Lung microvascular endothelial cell (primary cell): ENCODE data around the gene PCDHGA10. TPM values are rescaled to one million over a fixed set of nuclear protein-coding genes. Genes with fewer than 3 reads are reported as not detected.
A peak's percentile ranks its signal among the peaks of the same experiment; 100 is the strongest.
"Not testable (repeated sequence)": the region's sequence is repeated elsewhere in the genome, so short reads cannot be mapped to it uniquely, and the experiment has no call there.

Experiments used
- DNase-seq, 2 donors: peaks; one replicate each; pipeline versions ENCODE4 v3.0.0 to v3.0.0-alpha.2; 2010; ENCODE audit warnings: low read depth in 2 of 2
- total RNA-seq: library from RNA; depleted of rRNA; stranded (reverse); fragments of >200 nt; gene quantifications from 2 replicates; pipeline ENCODE4 v1.2.1, GENCODE V29; 2014

The PCDHGA10 gene
- 2.6 and 5.0 TPM in 2 replicates for total RNA-seq

- peak; percentile 78 to 79 for DNase-seq
Observed at GRCh38 chr5:141412854-141413539, at the start of gene PCDHGA10. PCDHGA10 (plus strand) TSS chr5:141412987; CDS start chr5:141413176, 189 bp downstream.

GRCh38 chr5:141363952-141364660, 48.7 kb upstream of the PCDHGA10 start, which contains the start of gene PCDHGA5:
PCDHGA5 (plus strand) TSS chr5:141364162; CDS start chr5:141364331, 169 bp downstream.
- DNase-seq = no peak

- no peak for DNase-seq
Observed at GRCh38 chr5:141366016-141366896, 46.5 kb upstream of the PCDHGA10 start.

DNA sequence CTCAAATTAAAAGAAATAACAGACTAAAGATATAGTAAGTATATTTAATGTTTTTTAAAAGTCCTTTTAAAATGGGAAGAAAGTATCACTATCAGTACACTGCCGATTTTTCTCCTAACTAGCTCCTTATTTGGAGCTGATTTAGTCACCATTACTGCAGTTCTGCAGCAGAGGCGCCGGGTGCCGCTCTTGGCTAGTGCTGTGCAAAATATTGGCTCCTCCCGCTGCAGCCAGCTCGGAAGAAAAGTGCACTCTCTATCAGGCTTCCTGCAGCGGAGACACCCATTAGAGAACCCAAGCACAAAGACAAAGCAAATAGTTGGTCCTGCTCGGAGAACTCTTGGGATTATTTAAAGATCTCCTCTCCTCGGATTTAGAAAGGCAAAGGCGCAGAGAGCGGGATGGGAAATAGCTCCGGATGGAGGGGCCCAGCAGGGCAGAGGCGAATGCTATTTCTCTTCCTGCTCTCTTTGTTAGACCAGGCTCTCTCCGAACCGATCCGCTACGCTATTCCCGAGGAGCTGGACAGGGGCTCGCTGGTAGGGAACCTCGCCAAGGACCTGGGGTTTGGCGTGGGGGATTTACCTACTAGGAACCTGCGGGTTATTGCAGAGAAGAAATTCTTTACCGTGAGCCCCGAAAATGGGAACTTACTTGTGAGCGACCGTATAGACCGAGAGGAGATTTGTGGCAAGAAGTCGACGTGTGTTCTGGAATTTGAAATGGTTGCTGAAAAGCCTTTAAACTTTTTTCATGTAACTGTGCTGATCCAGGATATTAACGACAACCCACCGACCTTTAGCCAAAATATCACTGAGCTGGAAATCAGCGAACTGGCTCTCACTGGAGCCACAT, 42.6 kb upstream of the PCDHGA10 start, which contains the start of gene PCDHGB3:
PCDHGB3 (plus strand) TSS at position 249 of the 855 bp plus-strand sequence; CDS start at position 402, 153 bp downstream.
- peak; percentile 59 to 84 for DNase-seq

GRCh38 chr5:141371572-141372475, 41.0 kb upstream of the PCDHGA10 start:
- no peak for DNase-seq

DNA sequence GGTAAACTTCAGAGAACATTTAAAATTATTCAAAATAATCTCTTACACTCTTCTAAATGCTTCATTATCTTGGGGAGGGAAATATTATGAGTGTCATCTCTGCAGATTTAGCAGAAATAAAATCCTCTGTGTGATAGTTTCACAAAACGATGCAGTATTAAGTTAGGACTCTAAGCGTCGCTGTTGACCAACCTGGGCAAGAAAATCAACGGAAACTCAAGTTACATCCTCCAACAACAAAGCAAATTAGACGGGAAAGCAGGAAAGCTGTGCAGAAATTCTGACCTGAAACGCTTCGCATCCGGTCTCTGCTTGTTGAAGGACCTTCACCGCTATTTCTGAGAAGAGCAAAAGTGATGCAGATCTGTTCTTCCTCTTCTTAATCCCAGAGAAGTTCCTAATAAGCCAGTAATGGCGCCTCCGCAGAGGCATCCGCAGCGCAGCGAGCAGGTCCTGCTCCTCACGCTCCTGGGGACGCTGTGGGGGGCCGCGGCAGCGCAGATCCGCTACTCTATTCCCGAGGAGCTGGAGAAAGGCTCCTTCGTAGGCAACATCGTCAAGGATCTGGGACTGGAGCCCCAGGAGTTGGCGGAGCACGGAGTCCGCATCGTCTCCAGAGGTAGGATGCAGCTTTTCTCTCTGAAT, 39.0 kb upstream of the PCDHGA10 start, which contains the start of gene PCDHGA6:
PCDHGA6 (plus strand) TSS at position 219 of the 645 bp plus-strand sequence; CDS start at position 412, 193 bp downstream.
- DNase-seq = peak; percentile 44 to 49

GRCh38 chr5:141374627-141375026, 38.2 kb upstream of the PCDHGA10 start:
- no peak for DNase-seq

DNA sequence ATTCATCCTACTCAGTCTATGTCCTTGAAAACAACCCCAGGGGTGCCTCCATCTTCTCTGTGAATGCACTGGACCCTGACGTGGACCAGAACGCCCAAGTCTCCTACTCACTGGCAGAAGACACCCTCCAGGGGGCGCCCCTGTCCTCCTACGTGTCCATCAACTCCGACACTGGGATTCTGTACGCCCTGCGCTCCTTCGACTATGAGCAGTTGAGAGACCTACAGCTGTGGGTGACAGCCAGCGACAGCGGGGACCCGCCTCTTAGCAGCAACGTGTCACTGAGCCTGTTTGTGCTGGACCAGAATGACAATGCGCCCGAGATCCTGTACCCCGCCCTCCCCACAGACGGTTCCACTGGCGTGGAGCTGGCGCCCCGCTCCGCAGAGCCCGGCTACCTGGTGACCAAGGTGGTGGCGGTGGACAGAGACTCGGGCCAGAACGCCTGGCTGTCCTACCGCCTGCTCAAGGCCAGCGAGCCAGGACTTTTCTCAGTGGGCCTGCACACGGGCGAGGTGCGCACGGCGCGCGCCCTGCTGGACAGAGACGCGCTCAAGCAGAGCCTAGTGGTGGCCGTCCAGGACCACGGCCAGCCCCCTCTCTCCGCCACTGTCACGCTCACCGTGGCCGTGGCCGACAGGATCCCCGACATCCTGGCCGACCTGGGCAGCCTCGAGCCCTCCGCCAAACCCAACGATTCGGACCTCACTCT, 37.2 kb upstream of the PCDHGA10 start:
- not testable (repeated sequence) for DNase-seq

DNA sequence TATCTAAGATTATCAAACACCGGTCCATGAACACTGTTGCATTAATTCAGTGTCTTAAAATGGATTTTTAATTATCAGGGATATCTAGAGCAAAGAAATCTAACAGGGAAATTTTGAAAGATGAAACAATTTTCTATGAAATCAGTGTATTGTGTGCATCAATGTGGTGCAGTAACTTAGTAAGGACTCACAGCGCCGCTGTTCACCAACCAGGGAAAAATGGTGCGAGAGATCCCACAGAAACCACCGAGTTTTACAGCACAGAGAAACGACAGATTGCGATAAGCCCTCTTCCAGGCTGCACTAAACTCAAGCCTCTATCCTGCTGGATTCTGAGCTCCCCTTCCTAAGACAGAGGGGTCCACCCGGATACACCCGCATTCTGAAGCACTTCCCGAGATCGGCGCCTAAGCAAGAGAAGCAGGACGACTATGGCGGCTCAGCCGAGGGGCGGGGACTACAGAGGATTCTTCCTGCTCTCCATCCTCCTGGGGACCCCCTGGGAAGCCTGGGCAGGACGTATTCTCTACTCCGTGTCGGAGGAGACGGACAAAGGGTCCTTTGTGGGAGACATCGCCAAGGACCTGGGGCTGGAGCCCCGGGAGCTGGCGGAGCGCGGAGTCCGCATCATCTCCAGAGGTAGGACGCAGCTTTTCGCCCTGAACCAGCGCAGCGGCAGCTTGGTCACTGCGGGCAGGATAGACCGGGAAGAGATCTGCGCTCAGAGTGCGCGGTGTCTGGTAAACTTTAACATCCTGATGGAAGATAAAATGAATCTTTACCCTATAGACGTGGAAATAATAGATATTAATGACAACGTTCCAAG, 30.1 kb upstream of the PCDHGA10 start, which contains the start of gene PCDHGA7:
PCDHGA7 (plus strand) TSS at position 274 of the 826 bp plus-strand sequence; CDS start at position 432, 158 bp downstream.
- peak; percentile 40 to 52 for DNase-seq

DNA sequence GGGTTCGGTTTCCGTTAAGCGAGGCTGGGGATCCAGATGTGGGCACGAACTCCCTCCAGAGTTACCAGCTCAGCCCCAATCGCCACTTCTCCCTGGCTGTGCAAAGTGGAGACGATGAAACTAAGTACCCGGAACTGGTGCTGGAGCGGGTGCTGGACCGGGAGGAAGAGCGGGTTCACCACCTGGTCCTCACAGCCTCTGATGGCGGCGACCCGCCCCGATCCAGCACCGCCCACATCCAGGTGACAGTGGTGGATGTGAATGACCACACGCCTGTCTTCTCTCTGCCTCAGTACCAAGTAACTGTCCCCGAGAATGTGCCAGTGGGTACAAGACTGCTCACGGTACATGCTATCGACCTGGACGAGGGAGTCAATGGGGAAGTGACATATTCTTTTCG, 29.4 kb upstream of the PCDHGA10 start:
- DNase-seq = no peak

GRCh38 chr5:141384471-141385267, 28.1 kb upstream of the PCDHGA10 start:
- DNase-seq = no peak

GRCh38 chr5:141387557-141388311, 25.1 kb upstream of the PCDHGA10 start, which contains the start of gene PCDHGB4:
PCDHGB4 (plus strand) TSS chr5:141387698; CDS start chr5:141387885, 187 bp downstream.
- peak; percentile 46 to 75 for DNase-seq

DNA sequence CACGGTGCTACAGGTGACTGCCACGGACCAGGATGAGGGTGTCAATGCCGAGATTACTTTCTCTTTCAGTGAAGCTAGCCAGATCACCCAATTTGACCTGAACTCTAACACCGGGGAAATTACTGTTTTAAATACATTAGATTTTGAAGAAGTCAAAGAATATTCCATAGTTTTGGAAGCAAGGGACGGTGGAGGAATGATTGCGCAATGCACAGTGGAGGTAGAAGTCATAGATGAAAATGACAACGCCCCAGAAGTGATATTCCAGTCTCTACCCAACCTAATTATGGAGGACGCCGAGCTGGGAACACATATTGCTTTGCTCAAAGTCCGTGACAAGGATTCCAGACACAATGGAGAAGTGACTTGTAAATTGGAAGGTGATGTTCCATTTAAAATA, 24.1 kb upstream of the PCDHGA10 start:
- no peak for DNase-seq

DNA sequence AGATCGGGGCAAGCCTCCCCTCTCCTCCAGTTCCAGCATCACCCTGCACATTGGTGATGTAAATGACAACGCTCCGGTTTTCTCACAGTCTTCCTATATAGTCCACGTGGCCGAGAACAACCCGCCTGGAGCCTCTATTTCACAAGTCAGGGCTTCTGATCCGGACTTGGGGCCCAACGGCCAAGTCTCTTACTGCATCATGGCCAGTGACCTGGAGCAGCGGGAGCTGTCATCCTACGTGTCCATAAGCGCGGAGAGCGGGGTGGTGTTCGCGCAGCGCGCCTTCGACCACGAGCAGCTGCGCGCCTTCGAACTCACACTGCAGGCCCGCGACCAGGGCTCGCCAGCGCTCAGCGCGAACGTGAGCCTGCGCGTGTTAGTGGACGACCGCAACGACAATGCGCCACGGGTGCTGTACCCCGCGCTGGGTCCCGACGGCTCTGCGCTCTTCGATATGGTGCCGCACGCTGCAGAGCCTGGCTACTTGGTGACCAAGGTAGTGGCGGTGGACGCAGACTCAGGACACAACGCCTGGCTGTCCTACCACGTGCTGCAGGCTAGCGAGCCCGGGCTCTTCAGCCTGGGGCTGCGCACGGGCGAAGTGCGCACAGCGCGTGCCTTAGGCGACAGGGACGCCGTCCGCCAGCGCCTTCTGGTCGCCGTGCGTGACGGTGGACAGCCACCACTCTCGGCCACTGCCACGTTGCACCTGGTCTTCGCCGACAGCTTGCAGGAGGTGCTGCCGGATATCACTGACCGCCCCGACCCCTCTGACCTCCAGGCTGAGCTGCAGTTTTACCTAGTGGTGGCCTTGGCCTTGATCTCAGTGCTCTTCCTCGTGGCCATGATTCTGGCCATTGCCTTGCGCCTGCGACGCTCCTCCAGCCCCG, 23.4 kb upstream of the PCDHGA10 start:
- no peak for DNase-seq
